ENCODE data around the gene OXER1.

DNA sequence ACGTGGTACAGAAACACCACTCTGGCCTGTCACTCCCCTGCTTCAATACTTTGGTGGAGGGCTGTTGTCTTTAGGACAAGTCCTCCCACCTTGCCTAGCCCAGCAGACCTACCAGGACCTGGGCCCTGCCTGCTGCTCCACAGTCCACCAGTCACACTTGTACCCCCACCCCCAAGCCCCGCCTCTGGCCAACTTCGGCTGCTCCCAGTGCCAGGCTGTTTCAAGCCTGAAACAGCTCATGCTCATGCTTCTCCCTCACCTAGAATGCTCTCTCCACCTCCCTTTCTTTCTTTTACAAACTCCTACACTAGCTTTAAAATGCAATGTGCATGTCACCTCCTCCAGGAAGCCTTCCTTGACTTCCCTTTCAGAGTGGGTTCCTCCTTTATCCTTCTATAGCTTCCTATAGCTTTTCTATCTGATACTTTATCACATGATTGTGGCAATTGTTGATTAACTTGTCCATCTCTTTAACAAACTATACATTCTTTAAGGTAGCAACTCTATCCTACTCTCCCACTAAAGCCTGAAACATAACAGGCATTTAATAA lies 4.8 kb upstream of the OXER1 start:
- TF ChIP-seq, protein P1, sequence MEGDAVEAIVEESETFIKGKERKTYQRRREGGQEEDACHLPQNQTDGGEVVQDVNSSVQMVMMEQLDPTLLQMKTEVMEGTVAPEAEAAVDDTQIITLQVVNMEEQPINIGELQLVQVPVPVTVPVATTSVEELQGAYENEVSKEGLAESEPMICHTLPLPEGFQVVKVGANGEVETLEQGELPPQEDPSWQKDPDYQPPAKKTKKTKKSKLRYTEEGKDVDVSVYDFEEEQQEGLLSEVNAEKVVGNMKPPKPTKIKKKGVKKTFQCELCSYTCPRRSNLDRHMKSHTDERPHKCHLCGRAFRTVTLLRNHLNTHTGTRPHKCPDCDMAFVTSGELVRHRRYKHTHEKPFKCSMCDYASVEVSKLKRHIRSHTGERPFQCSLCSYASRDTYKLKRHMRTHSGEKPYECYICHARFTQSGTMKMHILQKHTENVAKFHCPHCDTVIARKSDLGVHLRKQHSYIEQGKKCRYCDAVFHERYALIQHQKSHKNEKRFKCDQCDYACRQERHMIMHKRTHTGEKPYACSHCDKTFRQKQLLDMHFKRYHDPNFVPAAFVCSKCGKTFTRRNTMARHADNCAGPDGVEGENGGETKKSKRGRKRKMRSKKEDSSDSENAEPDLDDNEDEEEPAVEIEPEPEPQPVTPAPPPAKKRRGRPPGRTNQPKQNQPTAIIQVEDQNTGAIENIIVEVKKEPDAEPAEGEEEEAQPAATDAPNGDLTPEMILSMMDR (conservative IDR thresholded peaks at IDR 0.05; ENCODE audit: low read length) = no peak
- TF ChIP-seq EZH2phosphoT487 (IDR thresholded peaks at IDR 0.05; ENCODE audit: borderline replicate concordance, low read depth, low read length) = no peak

Data from OCI-LY7 (cell line).